K562 (cell line): ENCODE measurements around the gene TUBB1. TPM values are rescaled to one million over a fixed set of nuclear protein-coding genes. Genes with fewer than 3 reads are reported as not detected.

Experiments used
- CBFA2T2 ChIP-seq: fragments of 450-650 bp; conservative IDR thresholded peaks from 2 replicates; pipeline ENCODE4 v1.6.1; 2017; ENCODE audit warnings: mild to moderate bottlenecking
- CBFA2T3 ChIP-seq: fragments of 450-650 bp; IDR thresholded peaks from 2 replicates; pipeline ENCODE4 v1.6.1; 2017
- FOSL1 ChIP-seq: fragments of 200-800 bp; sonication (Bioruptor generic); conservative IDR thresholded peaks from 2 replicates; pipeline ENCODE4 v1.6.1; 2016; ENCODE audit warnings: missing genetic modification characterization, missing compliant biosample characterization
- GTF2E2 ChIP-seq: fragments of 200-800 bp; sonication (Bioruptor generic); IDR thresholded peaks from 2 replicates; pipeline ENCODE4 v1.6.1; 2016; ENCODE audit warnings: missing genetic modification characterization, missing compliant biosample characterization
- HLTF ChIP-seq: fragments of 450-650 bp; IDR thresholded peaks from 2 replicates; pipeline ENCODE4 v1.6.1; 2016
- KDM1A ChIP-seq, 2 experiments: fragments of 450-650 bp; IDR thresholded peaks; 2 replicates each; pipeline ENCODE4 v1.6.1; 2016; ENCODE audit warnings: mild to moderate bottlenecking in 2 of 2
- MAFF ChIP-seq: IDR thresholded peaks from 2 replicates; pipeline ENCODE4 v1.6.1; 2012; ENCODE audit warnings: low read length, improper control_type of control experiment
- MEIS2 ChIP-seq: fragments of 450-650 bp; IDR thresholded peaks from 2 replicates; pipeline ENCODE4 v1.6.1; 2014; ENCODE audit warnings: mild to moderate bottlenecking; ENCODE audit not compliant: partially characterized antibody
- MLX ChIP-seq, 2 experiments: fragments of 450-650 bp in 1 of 2; sonication (generic) in 1 of 2; formaldehyde crosslinking; conservative IDR thresholded peaks; 2 replicates each; pipeline versions ENCODE4 v1.4.0 to v1.8.1; 2020 to 2022; ENCODE audit warnings: mild to moderate bottlenecking in 1 of 2, missing genetic modification reagents in 1 of 2
- MTF1 ChIP-seq: fragments of 250-450 bp; sonication (Bioruptor Pico); IDR thresholded peaks from 2 replicates; pipeline ENCODE4 v1.9.0; 2021; ENCODE audit warnings: moderate library complexity, mild to moderate bottlenecking, inconsistent platforms, borderline replicate concordance
- RNF219 ChIP-seq: fragments of 250-450 bp; sonication (Bioruptor Pico); IDR thresholded peaks from 2 replicates; pipeline ENCODE4 v1.5.0; 2022; ENCODE audit warnings: mild to moderate bottlenecking
- TEAD4 ChIP-seq, 2 experiments: sonication (generic) in 1 of 2; formaldehyde crosslinking in 1 of 2; IDR thresholded peaks; 2 replicates each; pipeline versions ENCODE4 v1.6.1 to v1.8.0; 2012 to 2022; ENCODE audit warnings: borderline replicate concordance in 1 of 2, inconsistent platforms in 1 of 2, low read length in 1 of 2, mild to moderate bottlenecking in 1 of 2, missing genetic modification reagents in 1 of 2
- ZC3H4 ChIP-seq: sonication (generic); formaldehyde crosslinking; IDR thresholded peaks from 2 replicates; pipeline ENCODE4 v1.9.0; 2021; ENCODE audit warnings: missing genetic modification reagents, borderline replicate concordance
- ZFP30 ChIP-seq: fragments of 250-450 bp; sonication (Bioruptor Pico); IDR thresholded peaks from 2 replicates; pipeline ENCODE4 v1.8.0; 2022; ENCODE audit warnings: moderate library complexity, mild to moderate bottlenecking, inconsistent platforms, borderline replicate concordance
- ZNF146 ChIP-seq: IDR thresholded peaks from one replicate; pipeline ENCODE4 v1.6.1; 2018; ENCODE audit warnings: missing compliant biosample characterization; ENCODE audit not compliant: unreplicated experiment
- polyA plus RNA-seq, 8 experiments: library from polyadenylated mRNA; depleted of rRNA in 4 of 8; stranded (reverse) in 5 of 8; unstranded in 3 of 8; fragments of >200 nt; fragmentation: Nextera tagmentation in 2 of 8; fragmentation: Illumina TruSeq in 1 of 8; extraction: Ambion mirVana in 2 of 8; extraction: Trizol in 1 of 8; gene quantifications; 2 replicates each; pipeline versions ENCODE4 v1.2.1 to v1.2.3, GENCODE V29; 2011 to 2014; ENCODE audit warnings: inconsistent platforms in 1 of 8, missing spikeins in 1 of 8
- total RNA-seq, 7 experiments: library from RNA; depleted of rRNA in 6 of 7; stranded (reverse); fragments of >200 nt in 6 of 7; fragmentation: Illumina TruSeq in 2 of 7; extraction: Trizol in 2 of 7; gene quantifications; 2 replicates each; pipeline versions ENCODE4 v1.2.1 to v1.2.3, GENCODE V29; 2011 to 2021; ENCODE audit warnings: low replicate concordance in 1 of 7
- TF ChIP-seq, protein P1 (sequence below): fragments of 450-650 bp; conservative IDR thresholded peaks from 2 replicates; pipeline ENCODE4 v1.6.1; 2016; ENCODE audit warnings: missing genetic modification characterization, low read depth, mild to moderate bottlenecking, control low read depth, missing compliant biosample characterization
- TF ChIP-seq, protein P2 (sequence below), 2 experiments: fragments of 200-800 bp in 1 of 2; sonication (Bioruptor generic) in 1 of 2; sonication (generic) in 1 of 2; formaldehyde crosslinking in 1 of 2; IDR thresholded peaks in 1 of 2; conservative IDR thresholded peaks in 1 of 2; 2 replicates each; pipeline versions ENCODE4 v1.5.0 to v1.6.1; 2016 to 2020; ENCODE audit warnings: missing compliant biosample characterization in 1 of 2, missing genetic modification characterization in 1 of 2, missing genetic modification reagents in 1 of 2
- TF ChIP-seq, protein P3 (sequence below), 2 experiments: fragments of 450-650 bp; conservative IDR thresholded peaks; 2 replicates each; pipeline ENCODE4 v1.6.1; 2017; ENCODE audit warnings: mild to moderate bottlenecking in 2 of 2, moderate library complexity in 2 of 2
- TF ChIP-seq, protein P4 (sequence below): sonication (generic); formaldehyde crosslinking; IDR thresholded peaks from 2 replicates; pipeline ENCODE4 v1.8.1; 2023; ENCODE audit warnings: mild to moderate bottlenecking, missing genetic modification reagents

Gene TUBB1
- total and polyA plus RNA-seq, 9 of the 15 experiments (the other 6 are each of a cell fraction or from before 2014, with no cell fraction given) = 1.5 to 3.9 (median 2.4) TPM

GRCh38 chr20:59074456-59074855 is 55.2 kb downstream of the TUBB1 start (continued):
- TF ChIP-seq MEIS2 (peak; percentile 41), GTF2E2 (tag) (no peak), MAFF (no peak), ZC3H4 (CRISPR knock-in tag) (no peak), ZFP30 (CRISPR knock-in tag) (no peak), RNF219 (no peak), CBFA2T2 (peak; percentile 53), ZNF146 (CRISPR knock-in tag) (no peak), MTF1 (CRISPR knock-in tag) (no peak), TEAD4 (IDR thresholded peaks at IDR 0.05; ENCODE audit: low read length) (peak; percentile 59), TEAD4 (CRISPR knock-in tag; IDR thresholded peaks at IDR 0.05; ENCODE audit: borderline replicate concordance) (no peak), HLTF (no peak), FOSL1 (tag) (peak; percentile 65), KDM1A (IDR thresholded peaks at IDR 0.05) (peak; percentile 73 to 85; a peak in 3 of 4 replicates), MLX (CRISPR knock-in tag; conservative IDR thresholded peaks at IDR 0.05) (no peak), CBFA2T3 (peak; percentile 68)
- TF ChIP-seq, protein P1, sequence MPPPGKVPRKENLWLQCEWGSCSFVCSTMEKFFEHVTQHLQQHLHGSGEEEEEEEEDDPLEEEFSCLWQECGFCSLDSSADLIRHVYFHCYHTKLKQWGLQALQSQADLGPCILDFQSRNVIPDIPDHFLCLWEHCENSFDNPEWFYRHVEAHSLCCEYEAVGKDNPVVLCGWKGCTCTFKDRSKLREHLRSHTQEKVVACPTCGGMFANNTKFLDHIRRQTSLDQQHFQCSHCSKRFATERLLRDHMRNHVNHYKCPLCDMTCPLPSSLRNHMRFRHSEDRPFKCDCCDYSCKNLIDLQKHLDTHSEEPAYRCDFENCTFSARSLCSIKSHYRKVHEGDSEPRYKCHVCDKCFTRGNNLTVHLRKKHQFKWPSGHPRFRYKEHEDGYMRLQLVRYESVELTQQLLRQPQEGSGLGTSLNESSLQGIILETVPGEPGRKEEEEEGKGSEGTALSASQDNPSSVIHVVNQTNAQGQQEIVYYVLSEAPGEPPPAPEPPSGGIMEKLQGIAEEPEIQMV = no peak
- TF ChIP-seq, protein P2, sequence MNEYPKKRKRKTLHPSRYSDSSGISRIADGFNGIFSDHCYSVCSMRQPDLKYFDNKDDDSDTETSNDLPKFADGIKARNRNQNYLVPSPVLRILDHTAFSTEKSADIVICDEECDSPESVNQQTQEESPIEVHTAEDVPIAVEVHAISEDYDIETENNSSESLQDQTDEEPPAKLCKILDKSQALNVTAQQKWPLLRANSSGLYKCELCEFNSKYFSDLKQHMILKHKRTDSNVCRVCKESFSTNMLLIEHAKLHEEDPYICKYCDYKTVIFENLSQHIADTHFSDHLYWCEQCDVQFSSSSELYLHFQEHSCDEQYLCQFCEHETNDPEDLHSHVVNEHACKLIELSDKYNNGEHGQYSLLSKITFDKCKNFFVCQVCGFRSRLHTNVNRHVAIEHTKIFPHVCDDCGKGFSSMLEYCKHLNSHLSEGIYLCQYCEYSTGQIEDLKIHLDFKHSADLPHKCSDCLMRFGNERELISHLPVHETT (CRISPR knock-in tag; conservative IDR thresholded peaks at IDR 0.05 in 1 of 2, IDR thresholded peaks at IDR 0.05 in 1 of 2) = no peak
- TF ChIP-seq, protein P3, sequence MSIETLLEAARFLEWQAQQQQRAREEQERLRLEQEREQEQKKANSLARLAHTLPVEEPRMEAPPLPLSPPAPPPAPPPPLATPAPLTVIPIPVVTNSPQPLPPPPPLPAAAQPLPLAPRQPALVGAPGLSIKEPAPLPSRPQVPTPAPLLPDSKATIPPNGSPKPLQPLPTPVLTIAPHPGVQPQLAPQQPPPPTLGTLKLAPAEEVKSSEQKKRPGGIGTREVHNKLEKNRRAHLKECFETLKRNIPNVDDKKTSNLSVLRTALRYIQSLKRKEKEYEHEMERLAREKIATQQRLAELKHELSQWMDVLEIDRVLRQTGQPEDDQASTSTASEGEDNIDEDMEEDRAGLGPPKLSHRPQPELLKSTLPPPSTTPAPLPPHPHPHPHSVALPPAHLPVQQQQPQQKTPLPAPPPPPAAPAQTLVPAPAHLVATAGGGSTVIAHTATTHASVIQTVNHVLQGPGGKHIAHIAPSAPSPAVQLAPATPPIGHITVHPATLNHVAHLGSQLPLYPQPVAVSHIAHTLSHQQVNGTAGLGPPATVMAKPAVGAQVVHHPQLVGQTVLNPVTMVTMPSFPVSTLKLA (conservative IDR thresholded peaks at IDR 0.05) = no peak
- TF ChIP-seq, protein P4, sequence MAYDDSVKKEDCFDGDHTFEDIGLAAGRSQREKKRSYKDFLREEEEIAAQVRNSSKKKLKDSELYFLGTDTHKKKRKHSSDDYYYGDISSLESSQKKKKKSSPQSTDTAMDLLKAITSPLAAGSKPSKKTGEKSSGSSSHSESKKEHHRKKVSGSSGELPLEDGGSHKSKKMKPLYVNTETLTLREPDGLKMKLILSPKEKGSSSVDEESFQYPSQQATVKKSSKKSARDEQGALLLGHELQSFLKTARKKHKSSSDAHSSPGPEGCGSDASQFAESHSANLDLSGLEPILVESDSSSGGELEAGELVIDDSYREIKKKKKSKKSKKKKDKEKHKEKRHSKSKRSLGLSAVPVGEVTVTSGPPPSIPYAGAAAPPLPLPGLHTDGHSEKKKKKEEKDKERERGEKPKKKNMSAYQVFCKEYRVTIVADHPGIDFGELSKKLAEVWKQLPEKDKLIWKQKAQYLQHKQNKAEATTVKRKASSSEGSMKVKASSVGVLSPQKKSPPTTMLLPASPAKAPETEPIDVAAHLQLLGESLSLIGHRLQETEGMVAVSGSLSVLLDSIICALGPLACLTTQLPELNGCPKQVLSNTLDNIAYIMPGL (CRISPR knock-in tag) = no peak
